Activated CD4-positive, alpha-beta T cell treated with anti-CD3 and anti-CD28 coated beads, Interleukin-2, Interleukin-6, amounts not matched to agents 100 ng/mL and 50 ng/mL, durations not matched to agents 16 hours and 8 hours (primary cell): Measurements from ENCODE around the gene CST3.
A peak's percentile ranks its signal among the peaks of the same experiment; 100 is the strongest.
"Not testable (repeated sequence)": the region's sequence is repeated elsewhere in the genome, so short reads cannot be mapped to it uniquely, and the experiment has no call there.

ENCODE experiments used
- DNase-seq: peaks from one replicate; pipeline ENCODE4 v3.0.0-alpha.2; 2020

Gene CST3

DNA sequence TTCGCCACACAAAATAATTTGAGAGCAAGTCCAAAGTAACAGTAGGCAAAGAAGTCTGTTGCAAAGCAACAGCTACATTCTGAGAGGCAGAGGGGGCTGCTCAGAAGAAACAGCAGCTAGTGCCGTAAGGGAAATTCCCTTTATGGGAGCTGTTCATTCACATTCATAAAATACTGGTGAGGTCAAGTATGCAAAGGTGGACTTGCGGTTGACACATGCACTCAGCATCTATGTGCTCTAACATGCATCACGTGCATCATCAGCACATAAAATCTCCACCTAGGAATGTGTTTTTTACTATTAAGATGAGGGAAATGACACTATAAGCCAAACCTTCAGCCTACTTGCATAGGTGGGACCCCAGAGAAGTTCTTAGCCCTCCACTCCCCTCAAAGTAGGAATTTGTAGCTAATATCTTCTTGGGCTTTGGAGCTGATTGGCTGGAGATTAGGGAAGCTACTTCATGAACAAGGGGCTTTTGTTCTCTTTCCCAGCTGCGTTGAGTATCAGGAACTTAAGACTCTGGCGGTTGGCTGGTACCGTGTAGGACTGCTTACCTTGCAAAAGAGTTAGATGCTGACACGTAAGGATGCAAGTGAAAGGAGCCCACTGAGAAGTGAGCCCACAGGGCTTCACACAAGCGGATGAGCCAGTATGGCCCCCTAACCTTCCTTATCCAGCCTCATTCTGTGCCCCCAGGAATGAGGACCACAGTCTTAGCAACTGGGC lies 12.4 kb downstream of the CST3 start:
- no peak for DNase-seq

DNA sequence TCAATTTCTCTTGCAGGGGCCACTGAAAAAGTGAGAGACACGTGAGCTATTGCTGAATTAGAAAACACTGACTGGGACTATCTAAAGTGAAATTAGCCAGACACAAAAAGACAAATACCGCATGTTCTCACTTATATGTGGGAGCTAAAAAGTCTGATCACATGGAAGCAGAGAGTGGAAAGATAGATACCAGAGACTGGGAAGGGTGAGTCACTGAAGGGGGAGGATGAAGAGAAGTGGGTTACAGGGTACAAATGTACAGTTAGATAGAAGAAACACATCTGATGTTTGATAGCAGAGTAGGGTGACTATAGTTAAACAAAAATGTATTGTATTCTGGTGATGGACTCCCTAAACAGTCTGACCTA lies 13.4 kb downstream of the CST3 start:
- no peak for DNase-seq

DNA sequence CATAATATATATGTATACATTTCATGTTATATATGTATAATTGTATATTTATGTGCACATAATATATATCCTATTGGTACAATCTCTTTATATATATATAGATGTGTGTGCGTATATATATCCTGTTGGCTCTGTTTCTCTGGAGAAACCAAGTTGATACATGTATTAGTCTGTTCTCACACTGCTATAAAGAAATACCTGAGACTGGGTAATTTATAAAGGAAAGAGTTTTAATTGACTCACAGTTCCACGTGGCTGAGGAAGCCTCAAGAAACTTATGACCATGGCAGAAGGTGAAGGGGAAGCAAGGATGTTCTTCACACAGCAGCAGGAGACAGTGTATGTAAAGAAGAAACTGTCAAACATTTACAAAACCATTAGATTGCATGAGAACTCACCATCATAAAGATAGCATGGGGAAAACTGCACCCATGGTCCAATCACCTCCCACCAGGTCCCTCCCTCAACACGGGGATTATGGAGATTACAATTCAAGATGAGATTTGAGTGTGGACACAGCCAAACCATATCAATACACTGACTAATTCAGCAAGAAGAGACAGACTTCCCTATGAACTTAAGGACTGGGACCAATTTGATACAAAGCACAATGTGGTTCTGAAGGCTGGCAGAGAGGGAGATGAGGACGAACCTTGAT lies 14.0 kb downstream of the CST3 start:
- no peak for DNase-seq

DNA sequence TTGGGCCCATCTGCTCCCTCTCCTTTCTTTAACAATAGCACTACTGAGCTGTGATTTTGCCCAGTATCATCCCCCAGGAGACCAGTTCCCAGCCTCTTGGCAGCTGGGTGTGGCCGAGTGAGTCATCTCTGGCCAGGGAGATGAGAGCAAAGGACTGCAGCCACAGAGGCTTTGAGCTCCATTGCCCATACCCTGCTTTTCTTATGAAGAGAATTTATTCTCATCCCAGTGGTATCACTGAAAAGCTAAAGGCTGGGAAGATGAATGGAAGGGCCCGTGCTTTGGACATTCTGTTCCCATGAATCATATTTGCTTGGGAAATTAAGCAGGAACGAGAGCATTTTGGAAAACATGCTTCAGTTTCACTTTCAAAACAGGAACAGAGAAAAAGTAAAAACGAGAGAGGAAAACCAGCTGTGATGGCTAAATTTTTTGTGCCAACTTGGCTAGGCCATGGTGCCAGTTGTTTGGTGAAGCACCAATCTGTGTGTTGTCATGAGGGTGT lies 14.9 kb downstream of the CST3 start:
- no peak for DNase-seq

DNA sequence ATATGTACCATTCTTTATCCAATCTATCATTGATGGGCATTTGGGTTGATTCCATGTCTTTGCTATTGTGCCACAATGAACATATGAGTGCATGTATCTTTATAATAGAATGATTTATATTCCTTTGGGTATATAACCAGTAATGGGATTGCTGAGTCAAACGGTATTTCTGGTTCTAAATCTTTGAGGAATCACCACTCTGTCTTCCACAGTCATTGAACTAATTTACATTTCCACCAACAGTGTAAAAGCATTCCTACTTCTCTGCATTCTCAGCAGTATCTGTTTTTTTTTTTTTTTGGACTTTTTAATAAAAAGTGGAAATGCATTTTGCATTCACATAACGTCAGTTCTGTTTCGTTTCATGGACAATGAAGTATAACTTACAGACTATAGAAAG lies 15.4 kb downstream of the CST3 start:
- not testable (repeated sequence) for DNase-seq

DNA sequence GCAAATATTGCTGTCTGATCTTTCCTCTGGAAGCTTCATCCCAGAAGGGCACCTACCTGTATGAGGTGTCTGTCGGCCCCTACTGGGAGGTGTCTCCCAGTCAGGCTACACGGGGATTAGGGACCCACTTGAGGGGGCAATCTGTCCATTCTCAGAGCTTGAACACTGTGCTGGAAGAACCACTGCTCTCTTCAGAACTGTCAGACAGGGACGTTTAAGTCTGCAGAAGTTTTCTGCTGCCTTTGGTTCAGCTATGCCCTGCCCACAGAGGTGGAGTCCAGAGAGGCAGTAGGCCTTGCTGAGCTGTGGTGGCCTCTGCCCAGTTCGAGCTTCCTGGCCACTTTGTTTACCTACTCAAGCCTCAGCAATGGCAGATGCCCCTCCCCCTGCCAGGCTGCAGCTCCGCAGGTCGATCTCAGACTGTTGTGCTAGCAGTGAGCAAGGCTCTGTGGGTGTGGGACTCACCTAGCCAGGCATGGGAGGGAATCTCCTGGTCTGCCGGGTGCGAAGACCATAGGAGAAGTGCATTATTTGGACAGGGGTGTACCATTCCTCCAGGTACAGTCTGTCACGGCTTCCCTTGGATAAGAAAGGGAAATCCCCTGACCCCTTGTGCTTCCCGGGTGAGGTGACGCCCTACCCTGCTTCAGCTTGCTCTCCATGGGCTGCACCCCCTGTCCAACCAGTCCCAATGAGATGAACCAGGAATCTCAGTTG lies 16.9 kb downstream of the CST3 start:
- not testable (repeated sequence) for DNase-seq

DNA sequence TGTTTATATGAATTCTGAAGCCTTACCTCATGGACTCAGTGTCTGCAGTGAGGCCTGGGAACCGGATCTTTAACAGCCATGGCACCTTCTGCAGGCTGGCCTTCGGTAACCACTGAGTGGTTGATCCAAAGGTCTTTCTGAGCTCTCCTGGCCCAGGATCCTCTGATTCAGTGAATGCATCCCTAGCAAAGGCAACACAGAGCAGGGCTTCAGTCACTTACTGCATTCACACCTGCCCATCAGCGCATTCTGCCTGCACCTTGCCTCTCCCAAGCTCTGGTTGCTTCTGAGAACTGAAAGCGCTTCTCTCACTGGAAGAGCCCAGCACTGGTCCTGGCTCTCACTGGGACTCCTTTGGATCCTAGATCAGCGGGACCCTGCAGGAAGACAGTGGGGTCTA lies 23.6 kb downstream of the CST3 start:
- no peak for DNase-seq

DNA sequence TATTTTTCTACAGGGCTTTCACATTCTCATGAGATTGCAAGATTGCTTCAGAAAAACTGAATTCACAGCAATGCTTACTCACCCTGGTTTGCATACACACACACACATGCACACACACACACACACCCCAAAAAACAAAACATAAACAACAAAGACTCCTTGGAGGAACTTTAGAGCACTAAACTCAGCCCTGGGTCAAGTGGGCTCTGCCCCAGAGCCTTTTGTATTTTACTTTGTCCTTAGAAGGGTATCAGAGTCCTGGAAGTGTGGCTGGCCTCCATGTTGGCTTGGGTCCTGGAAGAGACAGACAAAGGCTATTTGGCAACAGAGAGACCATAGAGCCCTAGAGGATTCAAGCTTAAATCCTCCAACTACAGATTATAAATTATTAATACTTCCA lies 24.1 kb downstream of the CST3 start:
- no peak for DNase-seq

DNA sequence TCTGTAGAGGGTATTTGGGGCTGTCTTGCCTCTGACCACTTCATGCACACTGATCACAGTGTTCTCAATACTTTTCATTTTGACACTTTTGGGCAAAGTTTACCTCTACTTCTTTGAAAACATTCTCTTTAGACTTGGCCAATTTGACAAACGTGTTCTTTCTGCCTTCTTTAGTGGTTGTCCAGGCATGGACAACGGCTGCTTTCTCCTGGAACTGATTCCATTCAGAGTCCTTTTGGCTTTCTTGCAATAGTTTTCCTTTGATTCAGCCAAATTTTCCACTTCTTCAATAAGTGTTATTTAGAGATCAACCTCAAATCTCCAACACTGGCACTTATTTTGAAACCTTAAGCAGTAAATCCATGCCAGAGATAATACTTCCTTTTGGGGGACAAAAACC lies 25.4 kb downstream of the CST3 start:
- no peak for DNase-seq

DNA sequence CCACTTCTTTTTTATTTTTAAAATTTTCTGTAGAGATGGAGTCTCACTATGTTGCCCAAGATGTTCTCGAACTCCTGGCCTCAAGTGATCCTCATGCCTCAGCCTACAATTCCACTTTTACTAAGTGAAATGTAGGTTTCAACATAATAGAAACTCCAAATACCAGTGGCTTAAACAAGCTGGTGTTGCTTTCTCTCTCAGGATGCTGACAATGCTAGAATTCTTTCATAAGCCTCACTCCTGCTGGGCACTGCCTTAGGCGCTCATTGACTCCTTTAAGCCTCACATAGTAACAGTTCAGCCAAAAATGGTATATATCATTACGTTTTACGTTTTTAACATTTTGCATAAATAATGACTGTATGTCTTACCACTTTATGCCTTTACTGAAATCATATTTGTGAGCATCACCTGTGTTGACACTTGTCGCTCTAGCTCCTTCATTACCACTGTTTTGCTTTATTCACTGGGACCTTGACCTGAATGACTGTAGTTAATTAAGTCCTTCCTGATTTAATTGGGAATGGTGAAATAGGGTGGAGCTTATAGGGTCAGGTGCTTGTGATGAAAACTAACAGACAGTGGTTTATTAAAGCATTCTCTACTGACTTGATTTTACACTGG lies 28.2 kb downstream of the CST3 start:
- DNase-seq = no peak

DNA sequence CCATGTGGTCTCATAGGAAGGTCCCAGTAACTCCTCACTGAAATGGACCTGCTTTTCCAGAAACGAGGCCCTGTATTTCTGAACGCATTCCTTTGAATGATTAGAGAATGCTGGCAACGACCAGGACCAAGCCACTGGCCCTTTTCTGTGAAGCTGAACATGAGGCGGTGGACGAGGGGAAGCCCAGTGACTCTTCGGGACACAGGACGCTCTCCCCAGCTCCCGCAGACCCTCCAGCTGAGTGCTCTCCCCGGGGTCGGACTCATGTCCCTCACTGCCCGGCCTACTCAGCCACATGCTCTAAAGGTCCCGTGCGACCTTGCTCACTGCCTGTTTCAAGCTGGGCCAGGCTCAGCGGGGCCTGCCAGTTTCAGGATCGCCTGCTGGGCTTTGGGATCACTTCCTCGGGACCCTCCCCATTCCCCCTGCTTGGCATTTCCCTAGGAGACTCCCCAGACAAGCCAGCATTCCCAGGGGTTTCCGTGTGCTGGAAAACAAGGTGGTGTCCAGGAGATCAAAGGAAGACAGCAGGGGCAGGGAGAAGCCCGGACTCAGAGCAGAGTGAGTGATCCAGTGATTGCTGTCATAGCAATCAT lies 29.4 kb downstream of the CST3 start:
- no peak for DNase-seq

DNA sequence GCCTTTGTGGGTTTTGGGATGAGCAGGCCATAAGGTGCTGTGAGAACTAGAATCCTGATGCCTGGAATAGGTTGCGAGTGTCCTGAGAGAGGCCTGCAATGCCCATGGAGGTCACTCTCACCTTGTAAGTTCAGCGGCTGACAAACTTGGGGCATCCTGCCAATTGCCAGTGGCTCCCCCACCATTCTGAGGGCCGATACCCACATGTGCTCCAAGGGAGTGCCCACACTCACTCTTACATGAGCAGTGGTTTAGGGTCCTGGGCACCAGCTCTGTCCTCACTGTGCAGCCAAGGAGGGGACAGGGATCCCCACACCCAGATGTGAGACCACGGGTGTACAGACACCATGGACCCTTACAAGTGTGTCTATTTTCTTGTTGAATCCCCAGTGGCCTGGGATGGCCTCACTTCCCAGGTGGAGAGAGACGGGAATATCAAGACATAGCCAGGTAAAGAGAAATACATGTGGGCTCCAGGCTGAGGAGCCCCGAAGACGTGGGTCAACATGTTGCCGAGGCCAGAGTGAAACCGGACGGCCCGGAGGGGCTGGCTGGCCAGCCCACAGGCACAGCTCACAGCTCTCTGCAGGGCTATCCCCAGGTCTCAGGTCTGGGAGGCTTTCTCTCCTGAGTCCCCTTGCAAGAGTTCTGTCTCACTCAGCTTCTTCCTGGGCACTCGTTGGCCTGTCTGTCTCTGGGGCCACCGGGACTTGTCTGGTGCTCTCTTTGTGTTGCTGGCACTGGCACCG lies 30.1 kb downstream of the CST3 start:
- DNase-seq = no peak

DNA sequence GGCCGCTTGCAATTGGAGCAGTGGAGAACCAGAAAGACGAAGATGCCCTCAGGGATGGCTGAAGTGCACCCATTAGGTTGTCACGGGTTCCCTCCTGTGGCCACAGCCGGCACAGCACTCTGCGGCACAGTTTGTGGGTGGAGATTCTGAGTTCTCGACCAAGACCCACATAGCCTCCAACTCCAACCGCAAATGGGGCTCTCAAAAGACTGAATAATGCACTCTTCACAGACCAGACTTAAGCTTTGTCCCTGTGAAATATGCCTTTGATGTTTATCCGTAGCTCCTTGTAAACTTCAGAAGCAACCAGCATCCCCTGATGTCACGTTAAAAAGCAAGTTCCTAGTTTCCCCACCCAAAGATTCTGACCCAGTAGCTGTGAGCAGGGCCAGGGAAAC lies 31.1 kb downstream of the CST3 start:
- DNase-seq = peak; percentile 75

DNA sequence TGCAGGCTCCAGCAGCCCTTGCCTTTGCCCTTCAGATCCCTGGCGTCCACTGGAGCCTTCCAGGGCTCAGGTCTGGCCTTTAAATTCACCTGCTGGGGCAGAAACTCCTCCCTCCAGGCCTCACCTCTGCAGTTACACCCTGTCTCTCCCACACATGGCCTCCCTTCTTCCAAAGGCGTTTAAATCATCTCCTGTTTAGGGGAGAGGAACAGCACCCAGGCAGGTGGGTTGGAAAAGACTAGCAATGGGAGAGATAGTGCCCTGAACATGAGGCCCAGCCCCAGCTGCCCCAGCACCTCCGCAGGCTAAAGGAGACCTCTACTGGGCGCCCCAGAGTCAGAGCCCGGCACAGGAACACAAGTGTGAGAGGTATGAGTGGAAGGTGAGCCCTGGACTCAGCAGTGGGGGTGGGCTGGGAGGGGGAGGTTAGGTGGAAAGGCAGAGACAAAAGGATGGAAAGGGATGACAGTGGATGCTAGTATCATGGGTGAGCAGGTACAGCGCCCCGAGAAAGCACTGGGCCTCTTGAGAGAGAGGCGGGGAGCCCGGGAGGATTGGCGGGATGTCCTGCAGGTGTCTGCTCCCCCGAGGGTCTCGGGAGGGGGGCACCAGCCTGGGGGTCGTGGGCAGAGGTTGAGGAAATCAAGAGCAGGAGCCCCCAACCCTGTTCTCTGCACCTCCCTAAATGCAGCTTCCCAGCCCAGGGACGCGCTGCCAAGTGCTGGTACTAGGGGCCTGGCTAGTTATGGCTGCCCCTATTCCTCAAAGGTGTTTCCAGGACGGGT lies 31.7 kb downstream of the CST3 start, which contains the start of gene CST9:
Gene CST9, minus strand, starts transcription at position 51 of the 785 bp plus-strand sequence. CDS start 53 bp downstream, outside the sequence.
- DNase-seq = no peak

DNA sequence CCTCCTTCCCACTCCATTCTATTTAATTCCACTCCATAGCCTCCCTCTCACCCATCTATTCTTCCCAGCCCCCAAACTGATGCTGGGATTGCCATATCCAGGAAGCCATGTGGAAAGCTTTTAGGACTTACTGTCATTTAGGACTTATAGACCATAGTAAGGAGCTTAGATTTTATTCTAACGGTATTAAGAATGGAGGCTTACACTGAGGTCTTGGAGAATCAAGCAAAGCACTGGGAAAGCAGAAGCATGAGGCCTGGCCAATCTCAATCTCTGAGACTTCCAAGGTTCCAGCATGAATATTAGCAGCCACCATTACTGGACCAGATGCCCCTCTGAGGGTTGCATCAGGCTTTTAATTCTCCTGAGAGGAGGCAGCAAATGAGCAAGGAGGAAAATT lies 33.4 kb downstream of the CST3 start:
- no peak for DNase-seq

DNA sequence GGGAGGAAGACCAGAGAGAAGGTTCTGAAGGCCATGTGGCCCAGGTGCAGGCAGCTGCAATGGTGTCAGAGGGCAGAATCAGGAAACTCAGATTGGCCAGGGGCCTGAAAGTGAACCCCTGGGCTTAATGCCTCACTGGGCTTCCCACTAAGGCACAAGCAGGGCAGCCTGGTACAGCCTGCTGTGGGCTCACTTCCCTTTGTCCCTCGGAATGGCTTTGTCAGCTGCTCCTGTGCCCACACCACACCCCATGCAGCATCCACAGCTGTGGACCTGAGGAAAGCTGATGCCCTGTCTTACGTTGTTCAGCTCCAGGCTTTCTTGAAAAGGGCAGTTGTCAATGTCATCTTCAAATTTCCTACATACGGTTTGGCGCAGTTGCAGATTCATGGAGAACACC lies 34.4 kb downstream of the CST3 start:
- DNase-seq = no peak

DNA sequence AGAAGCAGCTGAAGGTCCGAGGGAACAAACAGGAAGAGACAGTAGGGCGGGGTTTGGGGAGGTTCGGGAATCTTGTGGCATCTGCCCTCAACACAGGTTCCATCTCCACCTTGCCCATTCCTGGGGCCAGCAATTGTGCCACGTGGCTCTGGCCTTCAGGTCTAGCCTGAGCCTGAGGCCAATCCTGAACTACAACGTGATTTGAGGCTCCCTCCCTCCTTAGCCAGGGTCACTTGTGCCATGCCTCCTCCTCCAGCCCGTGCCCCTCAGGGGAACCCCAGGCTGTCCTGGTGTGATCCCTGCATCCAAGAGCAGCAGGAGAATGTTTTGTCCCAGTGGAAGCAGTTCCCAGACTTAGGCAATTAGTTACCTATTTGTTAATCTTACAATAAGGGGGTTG lies 35.1 kb downstream of the CST3 start:
- DNase-seq = no peak

DNA sequence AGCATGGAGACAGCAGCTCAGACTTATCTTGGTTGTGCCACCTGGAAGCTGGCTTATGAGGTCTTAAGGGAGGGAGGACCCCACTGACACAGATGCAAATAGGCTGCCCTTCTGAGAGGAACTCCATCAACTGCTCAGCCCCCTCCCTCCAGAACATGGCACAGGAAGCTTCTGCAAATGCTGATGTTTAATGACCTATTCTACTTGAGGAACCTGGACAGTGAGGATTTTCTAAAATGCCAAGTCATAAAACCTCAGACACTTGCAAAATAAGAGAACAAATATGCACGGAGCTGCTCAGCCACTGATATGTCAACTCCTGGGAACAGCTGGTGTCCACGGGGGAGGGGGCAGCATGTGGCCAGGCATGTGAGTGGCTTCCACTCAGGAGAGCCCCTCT lies 35.5 kb downstream of the CST3 start:
- DNase-seq = no peak

DNA sequence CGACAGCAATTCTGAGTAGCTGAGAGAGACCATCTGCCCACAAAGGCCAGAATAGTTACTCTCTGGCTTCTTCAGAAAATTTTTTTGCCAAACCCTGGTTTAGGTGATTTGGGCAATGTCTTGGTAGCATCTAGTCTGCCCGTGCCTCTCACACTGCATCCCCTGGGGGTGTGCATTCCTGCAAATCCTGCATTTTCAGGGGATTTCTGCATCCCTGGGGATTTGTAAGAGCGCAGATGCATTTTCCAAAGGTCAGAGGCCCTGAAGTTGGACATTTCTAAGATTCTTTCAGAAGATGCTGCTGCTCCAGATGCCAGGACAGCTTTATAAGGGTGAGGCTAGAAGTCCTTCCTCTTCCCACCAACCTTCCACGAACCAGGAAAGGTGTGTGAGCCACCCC lies 36.0 kb downstream of the CST3 start:
- no peak for DNase-seq

DNA sequence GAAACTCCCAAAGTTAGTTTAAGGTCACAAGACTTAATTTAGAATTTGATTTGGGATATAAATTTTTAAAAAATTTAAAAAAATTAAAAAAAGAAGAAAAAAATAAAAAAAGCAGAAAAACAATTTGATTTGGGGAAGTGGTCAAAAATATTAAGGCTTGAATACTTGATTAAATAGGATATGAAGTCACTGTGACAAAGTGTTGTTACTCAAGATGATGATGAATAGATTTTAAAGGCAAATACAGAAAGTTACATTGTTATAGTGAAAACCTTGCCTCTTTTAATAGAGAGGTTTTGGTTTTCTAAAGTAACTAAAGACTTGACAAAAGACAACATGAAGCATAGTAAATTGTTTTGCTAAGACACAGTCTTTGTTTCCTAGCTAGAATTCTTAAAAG lies 39.3 kb downstream of the CST3 start:
- DNase-seq = no peak

DNA sequence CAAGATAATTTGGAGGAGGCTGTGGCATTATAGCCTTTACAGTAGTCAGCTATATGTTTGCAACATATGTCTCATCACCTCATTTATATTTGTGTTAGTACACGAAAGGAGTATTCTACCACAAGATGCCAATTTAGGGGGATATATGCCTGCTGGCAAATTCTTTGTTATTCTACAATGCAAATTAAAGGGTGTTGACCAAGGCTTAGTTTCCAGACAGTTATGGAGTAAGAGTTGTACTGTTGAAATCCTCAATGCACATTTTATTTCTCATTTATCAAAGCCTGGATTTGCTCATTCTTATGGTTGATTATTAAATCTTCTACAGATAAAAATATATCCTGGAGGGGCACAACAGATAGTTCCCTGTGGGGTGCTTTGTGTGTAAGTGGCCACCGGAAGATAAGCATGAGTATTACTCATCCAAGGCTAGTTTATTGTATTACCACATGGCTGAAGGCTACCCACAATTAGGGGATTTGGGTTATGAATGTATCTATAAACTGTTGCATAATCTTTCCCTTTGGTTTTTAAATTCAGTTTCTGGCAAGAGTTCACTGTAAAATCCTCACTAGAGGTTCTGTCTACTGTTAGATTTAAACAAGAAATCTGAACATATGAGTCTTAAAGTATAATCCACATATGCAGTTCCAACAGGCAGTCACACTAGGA lies 41.0 kb downstream of the CST3 start:
- no peak for DNase-seq
